Thoracic aorta (tissue), 2 donors: ENCODE results near the gene OTULIN. TPM values are rescaled to one million over a fixed set of nuclear protein-coding genes. Genes with fewer than 3 reads are reported as not detected.

ENCODE experiments used
- ATAC-seq: fragments of 150-250 bp; one replicate; pipeline ENCODE4 v1.8.0; 2017; ENCODE audit warnings: low read depth; ENCODE audit not compliant: insufficient number of reproducible peaks, low FRiP score
- DNase-seq: peaks from one replicate; pipeline ENCODE4 v3.0.0-alpha.2; 2020; ENCODE audit warnings: low spot score
- H3K27ac ChIP-seq, 2 donors: fragments of 200-600 bp; sonication (generic); 1 replicate in 1 of 2; 2 replicates in 1 of 2; pipeline ENCODE4 v1.5.1; 2016; ENCODE audit warnings: mild to moderate bottlenecking in 2 of 2, moderate library complexity in 2 of 2
- H3K27me3 ChIP-seq: fragments of 200-600 bp; sonication (generic); replicated peaks from 2 replicates; pipeline ENCODE4 v1.6.0; 2016; ENCODE audit warnings: mild to moderate bottlenecking; ENCODE audit not compliant: insufficient read depth
- H3K36me3 ChIP-seq: fragments of 200-600 bp; sonication (generic); one replicate; pipeline ENCODE4 v1.5.1; 2016
- H3K4me1 ChIP-seq, 2 donors: fragments of 200-600 bp; sonication (generic); 1 replicate in 1 of 2; 2 replicates in 1 of 2; pipeline versions ENCODE4 v1.5.1 to v1.6.0; 2016; ENCODE audit warnings: low read depth in 2 of 2, mild to moderate bottlenecking in 1 of 2; ENCODE audit not compliant: control insufficient read depth in 1 of 2
- H3K4me3 ChIP-seq: fragments of 200-600 bp; sonication (generic); 2 replicates; pipeline ENCODE4 v1.5.1; 2016; ENCODE audit warnings: mild to moderate bottlenecking
- H3K9me3 ChIP-seq: fragments of 200-600 bp; sonication (generic); 2 replicates; pipeline ENCODE4 v1.5.1; 2016
- CTCF ChIP-seq: fragments of 200-600 bp; sonication (generic); IDR thresholded peaks from one replicate; pipeline ENCODE4 v1.5.1; 2019; ENCODE audit warnings: antibody characterized with exemption
- total RNA-seq, 2 donors: library from RNA; depleted of rRNA; stranded (reverse); fragments of >200 nt; gene quantifications; one replicate each; pipeline versions ENCODE4 v1.1.0 to v1.2.3, GENCODE V29; 2016

OTULIN gene
- total RNA-seq, 2 donors from 2014 or later = 52.5 to 52.9 TPM

- ATAC-seq = no peak
- peaks cover 16% of the 10 kb centered on the region for H3K36me3 ChIP-seq
These were observed 20.2 kb downstream of the OTULIN start for GRCh38 chr5:14684757-14685156.

GRCh38 chr5:14685757-14686156, 21.2 kb downstream of the OTULIN start:
- Histone ChIP-seq H3K9me3 (no peaks in the 10 kb centered on the region), H3K4me3 (no peak overlapping the region), H3K36me3 (peaks cover 26% of the 10 kb centered on the region), H3K4me1 (peaks cover 9 to 58% of the 10 kb centered on the region in 2 donors), H3K27ac (no peak overlapping the region), H3K27me3 (no peaks in the 10 kb centered on the region)
- ATAC-seq = no peak
- DNase-seq = no peak
- peak; percentile 75 for TF ChIP-seq CTCF

More at GRCh38 chr5:14684757-14685156, 20.2 kb downstream of the OTULIN start:
- no peak for DNase-seq
- peaks cover 9 to 65% of the 10 kb centered on the region in 2 donors for H3K4me1 ChIP-seq
- H3K4me3 ChIP-seq = no peak overlapping the region
- H3K9me3 ChIP-seq = no peaks in the 10 kb centered on the region
- H3K27me3 ChIP-seq = no peaks in the 10 kb centered on the region
- peak overlapping the region; percentile 7 to 29 for H3K27ac ChIP-seq
- TF ChIP-seq CTCF = no peak

- TF ChIP-seq CTCF = no peak
- Histone ChIP-seq H3K4me1 (peaks cover 6 to 52% of the 10 kb centered on the region in 2 donors), H3K36me3 (peaks cover 30% of the 10 kb centered on the region), H3K9me3 (no peaks in the 10 kb centered on the region), H3K27me3 (no peaks in the 10 kb centered on the region), H3K4me3 (no peak overlapping the region), H3K27ac (peak overlapping the region in 1 of 2 donors; percentile 63)
- DNase-seq (no peak), ATAC-seq (no peak)
These were observed 22.0 kb downstream of the OTULIN start for GRCh38 chr5:14686517-14686916.

- Histone ChIP-seq H3K4me3 (no peak overlapping the region), H3K4me1 (peaks cover 4 to 46% of the 10 kb centered on the region in 2 donors), H3K27ac (peak overlapping the region; percentile 49 to 63), H3K27me3 (no peaks in the 10 kb centered on the region), H3K9me3 (no peaks in the 10 kb centered on the region), H3K36me3 (peaks cover 25% of the 10 kb centered on the region)
- DNase-seq (no peak), ATAC-seq (no peak)
- peak; percentile 59 for TF ChIP-seq CTCF
These were observed 22.6 kb downstream of the OTULIN start for GRCh38 chr5:14687023-14687665.

- no peak overlapping the region for H3K4me3 ChIP-seq
- TF ChIP-seq CTCF = no peak
- no peaks in the 10 kb centered on the region for H3K9me3 ChIP-seq
- peaks cover 3 to 30% of the 10 kb centered on the region in 2 donors for H3K4me1 ChIP-seq
- H3K36me3 ChIP-seq = peaks cover 27% of the 10 kb centered on the region
- H3K27me3 ChIP-seq = no peaks in the 10 kb centered on the region
- H3K27ac ChIP-seq = no peak overlapping the region
- no peak for ATAC-seq
- DNase-seq = no peak
These were observed 28.6 kb downstream of the OTULIN start for GRCh38 chr5:14693070-14693469.
